K562 (cell line): ENCODE data around the gene DAO. TPM values are rescaled to one million over a fixed set of nuclear protein-coding genes. Genes with fewer than 3 reads are reported as not detected.
A peak's percentile ranks its signal among the peaks of the same experiment; 100 is the strongest.

Experiments
- ESRRA ChIP-seq: fragments of 450-650 bp; IDR thresholded peaks from 2 replicates; pipeline ENCODE4 v1.6.1; 2014; ENCODE audit warnings: low read depth, mild to moderate bottlenecking, moderate library complexity, borderline replicate concordance
- GABPA ChIP-seq: fragments of 200-800 bp; sonication (Bioruptor generic); conservative IDR thresholded peaks from 2 replicates; pipeline ENCODE4 v1.6.1; 2016; ENCODE audit warnings: low read depth, missing genetic modification characterization, missing compliant biosample characterization
- JUNB ChIP-seq: fragments of 450-650 bp; formaldehyde crosslinking; conservative IDR thresholded peaks from 2 replicates; pipeline ENCODE4 v1.4.0; 2020; ENCODE audit warnings: mild to moderate bottlenecking
- KDM1A ChIP-seq, 2 experiments: fragments of 450-650 bp; IDR thresholded peaks; 2 replicates each; pipeline ENCODE4 v1.6.1; 2016; ENCODE audit warnings: mild to moderate bottlenecking in 2 of 2
- MEIS2 ChIP-seq: fragments of 450-650 bp; IDR thresholded peaks from 2 replicates; pipeline ENCODE4 v1.6.1; 2014; ENCODE audit warnings: mild to moderate bottlenecking; ENCODE audit not compliant: partially characterized antibody
- NR4A1 ChIP-seq, 2 experiments: fragments of 250-450 bp in 1 of 2; fragments of 450-650 bp in 1 of 2; sonication (Bioruptor Pico) in 1 of 2; IDR thresholded peaks; 2 replicates each; pipeline versions ENCODE4 v1.4.0 to v1.6.1; 2016 to 2020; ENCODE audit warnings: mild to moderate bottlenecking in 2 of 2, missing compliant biosample characterization in 1 of 2, missing genetic modification characterization in 1 of 2, moderate library complexity in 1 of 2
- TGIF2 ChIP-seq: sonication (generic); formaldehyde crosslinking; IDR thresholded peaks from 2 replicates; pipeline ENCODE4 v1.8.1; 2022; ENCODE audit warnings: mild to moderate bottlenecking, missing genetic modification reagents, moderate library complexity
- TSC22D4 ChIP-seq: fragments of 450-650 bp; IDR thresholded peaks from 2 replicates; pipeline ENCODE4 v1.6.1; 2016; ENCODE audit warnings: missing genetic modification characterization, missing biosample characterization, control low read depth
- ZNF175 ChIP-seq: fragments of 200-800 bp; sonication (Bioruptor generic); IDR thresholded peaks from 2 replicates; pipeline ENCODE4 v1.6.1; 2016; ENCODE audit warnings: low read depth, mild to moderate bottlenecking, missing genetic modification characterization, missing compliant biosample characterization
- ZNF76 ChIP-seq: fragments of 250-450 bp; sonication (Bioruptor Pico); IDR thresholded peaks from 2 replicates; pipeline ENCODE4 v1.4.0; 2020; ENCODE audit warnings: mild to moderate bottlenecking, moderate library complexity, borderline replicate concordance
- polyA plus RNA-seq, 8 experiments: library from polyadenylated mRNA; depleted of rRNA in 4 of 8; stranded (reverse) in 5 of 8; unstranded in 3 of 8; fragments of >200 nt; fragmentation: Nextera tagmentation in 2 of 8; fragmentation: Illumina TruSeq in 1 of 8; extraction: Ambion mirVana in 2 of 8; extraction: Trizol in 1 of 8; gene quantifications; 2 replicates each; pipeline versions ENCODE4 v1.2.1 to v1.2.3, GENCODE V29; 2011 to 2014; ENCODE audit warnings: inconsistent platforms in 1 of 8, missing spikeins in 1 of 8
- total RNA-seq, 7 experiments: library from RNA; depleted of rRNA in 6 of 7; stranded (reverse); fragments of >200 nt in 6 of 7; fragmentation: Illumina TruSeq in 2 of 7; extraction: Trizol in 2 of 7; gene quantifications; 2 replicates each; pipeline versions ENCODE4 v1.2.1 to v1.2.3, GENCODE V29; 2011 to 2021; ENCODE audit warnings: low replicate concordance in 1 of 7
- TF ChIP-seq, protein P1 (sequence below): fragments of 450-650 bp; IDR thresholded peaks from 2 replicates; pipeline ENCODE4 v1.6.1; 2017; ENCODE audit warnings: mild to moderate bottlenecking, moderate library complexity
- TF ChIP-seq, protein P2 (sequence below): sonication (generic); formaldehyde crosslinking; IDR thresholded peaks from 2 replicates; pipeline ENCODE4 v1.9.0; 2022; ENCODE audit warnings: mild to moderate bottlenecking, missing genetic modification reagents
- TF ChIP-seq, protein P3 (sequence below), 2 experiments: fragments of 450-650 bp in 1 of 2; IDR thresholded peaks; 2 replicates each; pipeline ENCODE4 v1.6.1; 2011 to 2017; ENCODE audit warnings: low read depth in 2 of 2, antibody characterized with exemption in 1 of 2, borderline replicate concordance in 1 of 2, low read length in 1 of 2, mild to moderate bottlenecking in 1 of 2, mixed read lengths in 1 of 2; ENCODE audit not compliant: control insufficient read depth in 1 of 2
- TF ChIP-seq, protein P4 (sequence below): fragments of 450-650 bp; IDR thresholded peaks from 2 replicates; pipeline ENCODE4 v1.6.1; 2016; ENCODE audit warnings: missing biosample characterization, missing genetic modification characterization
- TF ChIP-seq, protein P5 (sequence below): fragments of 200-800 bp; sonication (Bioruptor generic); IDR thresholded peaks from 2 replicates; pipeline ENCODE4 v1.6.1; 2016; ENCODE audit warnings: missing genetic modification characterization, missing compliant biosample characterization

The DAO gene
- total and polyA plus RNA-seq, 9 of the 15 experiments (the other 6 are each of a cell fraction or from before 2014, with no cell fraction given) = not detected

DNA sequence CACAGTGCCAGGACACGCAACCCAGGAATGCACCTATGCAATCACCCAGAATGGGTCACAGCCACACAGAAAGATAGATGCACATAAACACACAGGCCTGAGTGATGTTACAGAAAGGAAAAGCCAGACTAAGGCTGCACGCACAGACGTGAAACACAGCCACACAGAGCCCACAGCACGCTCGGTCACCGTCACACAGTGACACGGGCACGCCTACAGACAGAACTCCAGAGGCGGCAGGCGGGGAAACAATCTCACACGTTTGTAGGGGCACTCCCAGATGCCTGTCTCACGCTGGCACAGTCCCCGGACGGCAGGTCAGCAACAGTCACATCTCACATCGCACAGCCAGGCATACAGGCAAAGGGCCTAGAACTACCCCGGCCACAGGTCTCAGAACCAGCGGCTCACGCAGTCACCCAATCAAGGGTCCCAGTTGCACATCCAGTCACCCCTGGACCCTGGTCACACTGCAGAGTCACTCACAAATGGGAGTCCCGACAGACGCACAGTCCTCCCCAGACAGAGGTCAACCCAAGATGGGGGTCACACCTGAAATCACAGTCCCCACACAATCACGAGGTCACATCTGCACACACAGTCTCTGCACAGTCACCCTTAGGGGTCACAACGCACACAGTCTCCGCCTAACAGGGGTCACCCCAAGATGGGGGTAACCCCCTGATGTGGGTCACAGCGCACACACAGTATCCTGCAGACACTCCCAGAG lies 23.3 kb upstream of the DAO start (continued):
- TF ChIP-seq, protein P1, sequence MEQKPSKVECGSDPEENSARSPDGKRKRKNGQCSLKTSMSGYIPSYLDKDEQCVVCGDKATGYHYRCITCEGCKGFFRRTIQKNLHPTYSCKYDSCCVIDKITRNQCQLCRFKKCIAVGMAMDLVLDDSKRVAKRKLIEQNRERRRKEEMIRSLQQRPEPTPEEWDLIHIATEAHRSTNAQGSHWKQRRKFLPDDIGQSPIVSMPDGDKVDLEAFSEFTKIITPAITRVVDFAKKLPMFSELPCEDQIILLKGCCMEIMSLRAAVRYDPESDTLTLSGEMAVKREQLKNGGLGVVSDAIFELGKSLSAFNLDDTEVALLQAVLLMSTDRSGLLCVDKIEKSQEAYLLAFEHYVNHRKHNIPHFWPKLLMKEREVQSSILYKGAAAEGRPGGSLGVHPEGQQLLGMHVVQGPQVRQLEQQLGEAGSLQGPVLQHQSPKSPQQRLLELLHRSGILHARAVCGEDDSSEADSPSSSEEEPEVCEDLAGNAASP = no peak
- TF ChIP-seq MEIS2 = no peak
- TF ChIP-seq ESRRA = peak; percentile 60
- TF ChIP-seq NR4A1 (CRISPR knock-in tag; IDR thresholded peaks at IDR 0.05) = no peak
- no peak for TF ChIP-seq NR4A1 (tag; IDR thresholded peaks at IDR 0.05)
- no peak for TF ChIP-seq ZNF175 (CRISPR knock-in tag)
- TF ChIP-seq JUNB (CRISPR knock-in tag) = no peak
- no peak for TF ChIP-seq GABPA (tag)
- TF ChIP-seq TGIF2 = no peak
- TF ChIP-seq, protein P2, sequence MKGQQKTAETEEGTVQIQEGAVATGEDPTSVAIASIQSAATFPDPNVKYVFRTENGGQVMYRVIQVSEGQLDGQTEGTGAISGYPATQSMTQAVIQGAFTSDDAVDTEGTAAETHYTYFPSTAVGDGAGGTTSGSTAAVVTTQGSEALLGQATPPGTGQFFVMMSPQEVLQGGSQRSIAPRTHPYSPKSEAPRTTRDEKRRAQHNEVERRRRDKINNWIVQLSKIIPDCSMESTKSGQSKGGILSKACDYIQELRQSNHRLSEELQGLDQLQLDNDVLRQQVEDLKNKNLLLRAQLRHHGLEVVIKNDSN (CRISPR knock-in tag) = no peak
- no peak for TF ChIP-seq ZNF76
- peak; percentile 98 for TF ChIP-seq KDM1A (IDR thresholded peaks at IDR 0.05)
- TF ChIP-seq, protein P3, sequence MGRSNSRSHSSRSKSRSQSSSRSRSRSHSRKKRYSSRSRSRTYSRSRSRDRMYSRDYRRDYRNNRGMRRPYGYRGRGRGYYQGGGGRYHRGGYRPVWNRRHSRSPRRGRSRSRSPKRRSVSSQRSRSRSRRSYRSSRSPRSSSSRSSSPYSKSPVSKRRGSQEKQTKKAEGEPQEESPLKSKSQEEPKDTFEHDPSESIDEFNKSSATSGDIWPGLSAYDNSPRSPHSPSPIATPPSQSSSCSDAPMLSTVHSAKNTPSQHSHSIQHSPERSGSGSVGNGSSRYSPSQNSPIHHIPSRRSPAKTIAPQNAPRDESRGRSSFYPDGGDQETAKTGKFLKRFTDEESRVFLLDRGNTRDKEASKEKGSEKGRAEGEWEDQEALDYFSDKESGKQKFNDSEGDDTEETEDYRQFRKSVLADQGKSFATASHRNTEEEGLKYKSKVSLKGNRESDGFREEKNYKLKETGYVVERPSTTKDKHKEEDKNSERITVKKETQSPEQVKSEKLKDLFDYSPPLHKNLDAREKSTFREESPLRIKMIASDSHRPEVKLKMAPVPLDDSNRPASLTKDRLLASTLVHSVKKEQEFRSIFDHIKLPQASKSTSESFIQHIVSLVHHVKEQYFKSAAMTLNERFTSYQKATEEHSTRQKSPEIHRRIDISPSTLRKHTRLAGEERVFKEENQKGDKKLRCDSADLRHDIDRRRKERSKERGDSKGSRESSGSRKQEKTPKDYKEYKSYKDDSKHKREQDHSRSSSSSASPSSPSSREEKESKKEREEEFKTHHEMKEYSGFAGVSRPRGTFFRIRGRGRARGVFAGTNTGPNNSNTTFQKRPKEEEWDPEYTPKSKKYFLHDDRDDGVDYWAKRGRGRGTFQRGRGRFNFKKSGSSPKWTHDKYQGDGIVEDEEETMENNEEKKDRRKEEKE (IDR thresholded peaks at IDR 0.05; ENCODE audit: borderline replicate concordance in 1 of 2, control insufficient read depth in 1 of 2, low read depth in 2 of 2, low read length in 1 of 2) = no peak
- TF ChIP-seq, protein P4, sequence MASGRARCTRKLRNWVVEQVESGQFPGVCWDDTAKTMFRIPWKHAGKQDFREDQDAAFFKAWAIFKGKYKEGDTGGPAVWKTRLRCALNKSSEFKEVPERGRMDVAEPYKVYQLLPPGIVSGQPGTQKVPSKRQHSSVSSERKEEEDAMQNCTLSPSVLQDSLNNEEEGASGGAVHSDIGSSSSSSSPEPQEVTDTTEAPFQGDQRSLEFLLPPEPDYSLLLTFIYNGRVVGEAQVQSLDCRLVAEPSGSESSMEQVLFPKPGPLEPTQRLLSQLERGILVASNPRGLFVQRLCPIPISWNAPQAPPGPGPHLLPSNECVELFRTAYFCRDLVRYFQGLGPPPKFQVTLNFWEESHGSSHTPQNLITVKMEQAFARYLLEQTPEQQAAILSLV (tag) = no peak
- no peak for TF ChIP-seq TSC22D4 (tag)
- TF ChIP-seq, protein P5, sequence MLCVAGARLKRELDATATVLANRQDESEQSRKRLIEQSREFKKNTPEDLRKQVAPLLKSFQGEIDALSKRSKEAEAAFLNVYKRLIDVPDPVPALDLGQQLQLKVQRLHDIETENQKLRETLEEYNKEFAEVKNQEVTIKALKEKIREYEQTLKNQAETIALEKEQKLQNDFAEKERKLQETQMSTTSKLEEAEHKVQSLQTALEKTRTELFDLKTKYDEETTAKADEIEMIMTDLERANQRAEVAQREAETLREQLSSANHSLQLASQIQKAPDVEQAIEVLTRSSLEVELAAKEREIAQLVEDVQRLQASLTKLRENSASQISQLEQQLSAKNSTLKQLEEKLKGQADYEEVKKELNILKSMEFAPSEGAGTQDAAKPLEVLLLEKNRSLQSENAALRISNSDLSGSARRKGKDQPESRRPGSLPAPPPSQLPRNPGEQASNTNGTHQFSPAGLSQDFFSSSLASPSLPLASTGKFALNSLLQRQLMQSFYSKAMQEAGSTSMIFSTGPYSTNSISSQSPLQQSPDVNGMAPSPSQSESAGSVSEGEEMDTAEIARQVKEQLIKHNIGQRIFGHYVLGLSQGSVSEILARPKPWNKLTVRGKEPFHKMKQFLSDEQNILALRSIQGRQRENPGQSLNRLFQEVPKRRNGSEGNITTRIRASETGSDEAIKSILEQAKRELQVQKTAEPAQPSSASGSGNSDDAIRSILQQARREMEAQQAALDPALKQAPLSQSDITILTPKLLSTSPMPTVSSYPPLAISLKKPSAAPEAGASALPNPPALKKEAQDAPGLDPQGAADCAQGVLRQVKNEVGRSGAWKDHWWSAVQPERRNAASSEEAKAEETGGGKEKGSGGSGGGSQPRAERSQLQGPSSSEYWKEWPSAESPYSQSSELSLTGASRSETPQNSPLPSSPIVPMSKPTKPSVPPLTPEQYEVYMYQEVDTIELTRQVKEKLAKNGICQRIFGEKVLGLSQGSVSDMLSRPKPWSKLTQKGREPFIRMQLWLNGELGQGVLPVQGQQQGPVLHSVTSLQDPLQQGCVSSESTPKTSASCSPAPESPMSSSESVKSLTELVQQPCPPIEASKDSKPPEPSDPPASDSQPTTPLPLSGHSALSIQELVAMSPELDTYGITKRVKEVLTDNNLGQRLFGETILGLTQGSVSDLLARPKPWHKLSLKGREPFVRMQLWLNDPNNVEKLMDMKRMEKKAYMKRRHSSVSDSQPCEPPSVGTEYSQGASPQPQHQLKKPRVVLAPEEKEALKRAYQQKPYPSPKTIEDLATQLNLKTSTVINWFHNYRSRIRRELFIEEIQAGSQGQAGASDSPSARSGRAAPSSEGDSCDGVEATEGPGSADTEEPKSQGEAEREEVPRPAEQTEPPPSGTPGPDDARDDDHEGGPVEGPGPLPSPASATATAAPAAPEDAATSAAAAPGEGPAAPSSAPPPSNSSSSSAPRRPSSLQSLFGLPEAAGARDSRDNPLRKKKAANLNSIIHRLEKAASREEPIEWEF (CRISPR knock-in tag) = no peak
